AG09319 (cell line): ENCODE measurements around the gene LARP6.

ENCODE experiments used
- DNase-seq: peaks from one replicate; pipeline ENCODE4 v3.0.0-alpha.2; 2010; ENCODE audit warnings: low read depth; ENCODE audit errors: extremely low read depth
- TF ChIP-seq, protein P1 (sequence below): IDR thresholded peaks from 2 replicates; pipeline ENCODE4 v1.5.1; 2011; ENCODE audit warnings: low read depth, mild to moderate bottlenecking, inconsistent platforms, low read length, moderate library complexity

Gene LARP6

DNA sequence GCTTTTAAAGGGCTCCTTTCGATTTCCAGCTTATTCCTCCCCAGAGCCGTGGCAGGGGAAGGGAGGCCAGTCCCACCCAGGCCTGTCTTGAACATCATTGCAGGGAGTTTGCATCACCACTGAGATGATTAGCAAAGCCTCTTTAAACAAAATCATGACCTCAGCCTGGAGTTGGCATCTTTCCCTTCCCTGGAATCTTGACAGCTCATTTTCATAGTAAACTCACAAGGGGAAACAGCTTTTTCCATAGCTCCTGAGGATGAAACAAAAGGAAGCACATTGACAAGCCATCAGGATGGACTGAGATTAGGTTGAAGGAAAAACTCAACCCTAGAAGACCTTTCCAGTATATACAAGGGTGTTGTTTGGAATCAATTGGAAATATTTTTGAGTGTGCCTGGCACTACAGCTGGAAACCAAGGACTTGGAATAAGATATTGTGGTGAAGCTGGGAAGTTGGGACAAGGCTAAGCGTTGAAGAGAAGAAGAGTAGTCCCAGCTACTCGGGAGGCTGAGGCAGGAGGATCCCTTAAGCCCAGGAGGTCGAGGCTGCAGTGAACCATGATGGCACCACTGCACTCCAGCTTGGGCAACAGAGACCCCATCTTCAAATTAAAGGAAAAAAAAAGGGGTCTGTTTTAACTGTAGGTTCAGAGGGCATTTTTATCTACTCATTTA is 3.1 kb upstream of the LARP6 start:
- peak; percentile 99 for DNase-seq
- TF ChIP-seq, protein P1, sequence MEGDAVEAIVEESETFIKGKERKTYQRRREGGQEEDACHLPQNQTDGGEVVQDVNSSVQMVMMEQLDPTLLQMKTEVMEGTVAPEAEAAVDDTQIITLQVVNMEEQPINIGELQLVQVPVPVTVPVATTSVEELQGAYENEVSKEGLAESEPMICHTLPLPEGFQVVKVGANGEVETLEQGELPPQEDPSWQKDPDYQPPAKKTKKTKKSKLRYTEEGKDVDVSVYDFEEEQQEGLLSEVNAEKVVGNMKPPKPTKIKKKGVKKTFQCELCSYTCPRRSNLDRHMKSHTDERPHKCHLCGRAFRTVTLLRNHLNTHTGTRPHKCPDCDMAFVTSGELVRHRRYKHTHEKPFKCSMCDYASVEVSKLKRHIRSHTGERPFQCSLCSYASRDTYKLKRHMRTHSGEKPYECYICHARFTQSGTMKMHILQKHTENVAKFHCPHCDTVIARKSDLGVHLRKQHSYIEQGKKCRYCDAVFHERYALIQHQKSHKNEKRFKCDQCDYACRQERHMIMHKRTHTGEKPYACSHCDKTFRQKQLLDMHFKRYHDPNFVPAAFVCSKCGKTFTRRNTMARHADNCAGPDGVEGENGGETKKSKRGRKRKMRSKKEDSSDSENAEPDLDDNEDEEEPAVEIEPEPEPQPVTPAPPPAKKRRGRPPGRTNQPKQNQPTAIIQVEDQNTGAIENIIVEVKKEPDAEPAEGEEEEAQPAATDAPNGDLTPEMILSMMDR = no peak

DNA sequence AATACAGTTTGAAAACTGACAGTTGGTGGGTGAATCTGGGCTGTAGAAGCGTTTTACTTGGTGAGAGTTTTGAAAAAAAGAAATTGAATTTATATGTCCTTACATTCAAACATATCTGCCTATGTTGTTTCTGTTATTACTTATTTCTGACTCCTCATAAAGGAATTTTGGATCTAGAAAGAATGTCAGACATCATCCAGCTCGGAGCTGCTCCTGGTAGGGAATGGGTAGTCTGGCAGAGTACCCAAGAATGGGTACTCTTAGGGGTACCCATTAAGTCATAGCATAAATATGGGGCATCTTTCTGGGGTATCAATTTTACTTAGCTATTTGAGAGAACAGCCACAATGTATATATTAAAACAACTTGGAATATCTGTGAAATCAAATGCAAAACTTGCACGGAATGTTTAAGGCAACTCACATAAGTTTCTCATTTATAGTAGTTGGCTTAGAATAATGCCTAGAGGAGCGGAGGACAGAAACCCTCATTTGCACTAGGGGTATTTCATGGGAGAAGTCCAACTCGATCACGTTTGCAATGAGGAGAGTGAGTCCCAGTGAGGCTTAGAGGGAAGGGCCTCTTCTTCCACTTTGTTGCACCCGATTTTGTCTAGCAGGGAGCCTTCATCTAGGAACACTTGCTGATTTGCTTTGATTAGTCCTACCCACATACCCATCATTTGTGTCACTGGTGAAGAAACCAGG is 2.4 kb upstream of the LARP6 start:
- DNase-seq = no peak
- TF ChIP-seq, protein P1 = no peak

DNA sequence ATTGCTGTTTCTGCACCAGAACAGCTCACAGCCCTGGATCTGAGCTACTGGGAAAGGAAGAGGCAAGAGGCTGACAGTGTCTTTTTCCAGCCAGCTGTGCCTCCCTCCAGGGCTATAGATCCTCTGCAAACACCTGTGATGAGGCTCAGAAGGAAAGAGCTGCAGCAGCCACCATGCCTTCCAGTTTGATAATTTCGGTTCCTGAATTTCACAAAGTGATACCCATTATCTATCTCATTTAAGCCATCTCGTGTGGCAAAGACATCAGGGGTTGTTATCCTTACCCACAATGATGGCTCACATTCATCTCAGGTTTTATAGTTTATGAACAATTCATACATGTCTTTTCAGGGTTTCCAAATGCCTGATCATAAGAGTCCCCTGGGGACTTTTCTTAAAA is 1.8 kb upstream of the LARP6 start:
- DNase-seq = no peak
- TF ChIP-seq, protein P1 = no peak

DNA sequence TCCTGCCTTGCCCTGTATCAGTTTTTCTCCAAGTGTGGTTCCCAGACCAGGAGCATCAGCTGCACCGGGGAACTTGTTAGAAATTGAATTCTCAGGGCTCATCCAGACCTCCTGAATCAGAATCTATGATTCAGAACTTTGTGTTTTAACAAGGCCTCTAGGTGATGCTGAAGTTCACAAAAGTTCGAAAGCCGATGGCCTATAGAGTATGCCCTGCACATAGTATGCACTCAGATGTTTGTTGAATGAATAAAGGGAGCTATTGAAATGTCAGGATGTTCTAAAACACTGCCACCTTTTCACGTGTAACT is 664 bp upstream of the LARP6 start:
- DNase-seq = no peak
- TF ChIP-seq, protein P1 = peak; percentile 10

DNA sequence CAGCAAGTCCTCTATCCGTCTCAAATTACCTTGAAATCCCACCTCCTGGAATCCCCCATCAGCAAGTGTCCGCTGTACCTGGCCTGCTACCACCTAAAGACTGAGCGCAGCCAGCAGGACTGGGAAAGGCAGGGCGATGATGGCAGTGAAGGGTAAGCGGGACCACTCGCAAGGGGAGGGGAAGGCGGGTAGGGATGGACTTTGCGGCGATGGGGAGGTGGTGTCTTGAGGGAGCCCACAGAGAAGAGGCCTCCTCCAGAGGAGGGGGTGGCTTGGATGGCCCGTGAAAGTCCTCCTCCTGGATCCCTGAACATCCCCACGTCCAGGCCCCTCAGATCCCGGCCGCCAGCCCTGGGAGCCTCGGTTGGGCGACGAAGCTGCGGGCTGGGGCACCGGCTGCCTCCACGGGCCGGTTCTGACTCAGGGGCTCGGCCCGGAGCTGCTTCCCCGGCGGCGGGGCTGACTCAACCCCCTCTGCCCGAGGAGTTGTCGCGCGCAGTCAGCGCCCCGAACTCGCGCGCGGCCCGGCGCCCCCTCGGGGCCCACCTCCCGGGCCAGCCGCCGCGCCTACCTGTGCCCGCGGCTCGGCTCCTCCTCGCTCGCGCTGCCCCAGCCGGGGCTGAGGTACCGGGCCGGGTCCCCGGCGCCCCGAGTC is 512 bp downstream of the LARP6 start:
- TF ChIP-seq, protein P1 = no peak
- no peak for DNase-seq

DNA sequence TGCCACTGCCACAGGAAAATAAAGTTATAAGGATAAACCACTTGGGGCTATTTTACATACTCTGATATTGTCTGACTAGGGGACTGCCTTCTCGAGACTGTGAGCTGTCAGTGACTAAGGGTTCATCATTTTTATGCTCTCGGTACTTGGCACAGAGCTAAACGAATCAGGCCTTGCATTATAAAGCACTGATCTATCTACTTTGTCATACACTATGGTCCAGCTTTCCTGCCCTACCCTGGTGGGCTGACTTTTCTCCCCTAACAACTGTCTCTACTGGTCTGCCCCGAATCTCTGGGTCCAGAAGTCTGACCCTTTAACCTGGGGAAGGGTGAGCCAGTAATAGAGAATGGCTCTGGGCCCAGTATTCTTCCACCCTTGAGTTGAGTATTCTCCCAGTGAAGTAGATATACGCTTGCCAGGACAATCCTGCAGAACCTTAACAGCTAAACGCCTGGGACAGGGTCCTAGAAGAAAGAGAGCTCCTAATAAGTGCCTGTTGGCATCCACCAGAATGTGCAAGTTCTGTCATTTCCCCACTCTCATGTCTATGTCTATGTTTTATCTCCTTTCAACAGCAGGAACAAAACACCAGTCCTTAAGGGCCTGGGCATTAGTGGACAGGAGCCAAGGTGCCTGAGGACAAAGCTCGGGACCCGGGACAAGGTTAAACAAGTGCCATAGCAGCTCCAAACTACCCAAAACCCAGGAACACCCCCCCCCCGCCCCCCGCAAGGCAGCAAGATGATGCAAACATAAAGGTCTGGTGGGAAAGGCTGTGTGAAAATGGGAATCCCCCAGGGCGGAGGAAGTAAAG is 1.2 kb downstream of the LARP6 start:
- no peak for DNase-seq
- TF ChIP-seq, protein P1 = no peak
